ENCODE results near the gene ST3GAL3.

DNA sequence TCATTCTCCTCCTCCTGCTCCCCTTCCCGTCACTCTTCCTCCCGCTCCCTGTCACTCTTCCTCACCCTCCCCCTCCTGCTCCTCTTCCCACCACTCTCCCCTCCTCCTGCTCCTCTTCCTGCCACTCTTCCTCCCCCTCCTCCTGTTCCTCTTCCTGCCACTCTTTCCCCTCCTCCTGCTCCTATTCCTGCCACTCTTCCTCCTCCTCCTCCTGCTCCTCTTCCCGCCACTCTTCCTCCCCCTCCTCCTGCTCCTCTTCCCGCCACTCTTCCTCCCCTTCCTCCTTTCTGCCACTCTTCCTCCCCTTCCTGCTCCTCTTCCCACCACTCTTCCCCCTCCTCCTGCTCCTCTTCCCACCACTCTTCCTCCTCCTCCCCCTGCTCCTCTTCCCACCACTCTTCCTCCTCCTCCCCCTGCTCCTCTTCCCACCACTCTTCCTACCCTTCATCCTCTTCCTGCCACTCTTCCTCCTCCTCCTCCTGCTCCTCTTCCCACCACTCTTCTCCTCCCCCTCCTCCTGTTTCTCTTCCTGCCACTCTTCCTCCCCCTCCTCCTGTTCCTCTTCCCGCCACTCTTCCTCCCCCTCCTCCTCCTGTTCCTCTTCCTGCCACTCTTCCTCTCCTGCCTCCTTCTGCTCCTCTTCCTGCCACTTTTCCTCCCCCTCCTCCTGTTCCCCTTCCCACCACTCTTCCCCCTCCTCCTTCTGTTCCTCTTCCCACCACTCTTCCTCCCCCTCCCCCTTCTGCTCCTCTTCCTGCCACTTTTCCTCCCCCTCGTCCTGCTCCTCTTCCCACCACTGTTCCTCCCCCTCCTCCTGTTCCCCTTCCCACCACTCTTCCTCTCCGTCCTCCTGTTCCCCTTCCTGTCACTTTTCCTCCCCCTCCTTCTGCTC, 197.6 kb downstream of the ST3GAL3 start:
- TF ChIP-seq, protein P1, sequence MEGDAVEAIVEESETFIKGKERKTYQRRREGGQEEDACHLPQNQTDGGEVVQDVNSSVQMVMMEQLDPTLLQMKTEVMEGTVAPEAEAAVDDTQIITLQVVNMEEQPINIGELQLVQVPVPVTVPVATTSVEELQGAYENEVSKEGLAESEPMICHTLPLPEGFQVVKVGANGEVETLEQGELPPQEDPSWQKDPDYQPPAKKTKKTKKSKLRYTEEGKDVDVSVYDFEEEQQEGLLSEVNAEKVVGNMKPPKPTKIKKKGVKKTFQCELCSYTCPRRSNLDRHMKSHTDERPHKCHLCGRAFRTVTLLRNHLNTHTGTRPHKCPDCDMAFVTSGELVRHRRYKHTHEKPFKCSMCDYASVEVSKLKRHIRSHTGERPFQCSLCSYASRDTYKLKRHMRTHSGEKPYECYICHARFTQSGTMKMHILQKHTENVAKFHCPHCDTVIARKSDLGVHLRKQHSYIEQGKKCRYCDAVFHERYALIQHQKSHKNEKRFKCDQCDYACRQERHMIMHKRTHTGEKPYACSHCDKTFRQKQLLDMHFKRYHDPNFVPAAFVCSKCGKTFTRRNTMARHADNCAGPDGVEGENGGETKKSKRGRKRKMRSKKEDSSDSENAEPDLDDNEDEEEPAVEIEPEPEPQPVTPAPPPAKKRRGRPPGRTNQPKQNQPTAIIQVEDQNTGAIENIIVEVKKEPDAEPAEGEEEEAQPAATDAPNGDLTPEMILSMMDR (conservative IDR thresholded peaks at IDR 0.05) = no peak
- TF ChIP-seq EZH2 (IDR thresholded peaks at IDR 0.05; ENCODE audit: low read depth) = no peak

All from PC-9 (cell line).